Myocyte (in vitro differentiated cells): ENCODE data around the gene SPAG17. TPM values are rescaled to one million over a fixed set of nuclear protein-coding genes. Genes with fewer than 3 reads are reported as not detected.

Experiments used
- DNase-seq: peaks from one replicate; pipeline ENCODE4 v3.0.0-alpha.2; 2012; ENCODE audit warnings: low read depth
- total RNA-seq: library from RNA; depleted of rRNA; stranded (reverse); fragments of >200 nt; gene quantifications from 2 replicates; pipeline ENCODE4 v1.2.3, GENCODE V29; 2014

The SPAG17 gene
- total RNA-seq, 1 donor from 2014 or later = not detected

DNA sequence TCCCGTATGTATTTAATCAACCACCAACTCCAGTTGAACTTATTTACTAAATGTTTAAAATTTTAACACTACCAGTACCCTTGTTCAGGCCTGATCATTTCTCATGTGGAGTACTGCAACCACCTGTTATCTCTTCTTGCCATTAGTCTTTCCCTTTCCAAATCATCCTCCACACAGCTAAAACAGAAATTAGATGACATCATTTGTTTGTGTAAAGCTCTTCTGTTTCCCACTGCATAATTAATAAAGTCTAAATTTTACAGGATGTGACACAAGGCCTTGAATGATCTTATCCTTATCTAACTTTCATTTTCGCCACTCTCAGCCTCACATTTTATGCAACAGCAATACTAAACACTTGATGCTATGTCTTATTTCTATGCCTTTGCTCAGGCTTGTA, 280.0 kb downstream of the SPAG17 start:
- DNase-seq = no peak

DNA sequence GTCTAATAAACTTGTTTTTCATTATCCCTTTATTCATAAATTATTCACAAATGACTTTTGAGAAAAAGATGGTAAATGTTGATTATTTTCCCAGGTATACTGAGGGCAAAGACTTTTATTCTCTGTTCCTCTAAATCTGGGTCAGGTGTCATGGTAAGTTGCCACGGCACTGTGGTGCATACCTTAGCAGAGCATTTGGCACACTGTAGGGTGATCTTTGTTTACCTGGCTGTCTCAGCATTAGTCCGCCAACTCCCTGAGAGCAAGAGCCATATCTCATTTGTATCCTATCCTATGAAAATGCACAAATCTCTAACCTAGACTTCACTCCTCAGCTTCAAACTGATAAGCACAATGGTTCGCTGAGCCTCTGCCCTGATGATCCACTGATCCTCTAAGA, 280.5 kb downstream of the SPAG17 start:
- no peak for DNase-seq
